Ascending aorta (tissue), 2 donors: ENCODE results near the gene TBCB. TPM values are rescaled to one million over a fixed set of nuclear protein-coding genes. Genes with fewer than 3 reads are reported as not detected.

ENCODE experiments used
- DNase-seq, 2 donors: peaks; one replicate each; pipeline ENCODE4 v3.0.0-alpha.2; 2019; ENCODE audit warnings: low spot score in 2 of 2
- H3K27ac ChIP-seq, 2 donors: fragments of 200-600 bp; sonication (generic); one replicate each; pipeline ENCODE4 v1.5.1; 2016 to 2017; ENCODE audit warnings: mild to moderate bottlenecking in 1 of 2
- H3K27me3 ChIP-seq: fragments of 200-600 bp; sonication (generic); one replicate; pipeline ENCODE4 v1.5.1; 2017
- H3K36me3 ChIP-seq, 2 donors: fragments of 200-600 bp; sonication (generic); one replicate each; pipeline ENCODE4 v1.5.1; 2016
- H3K4me1 ChIP-seq, 2 donors: fragments of 200-600 bp; sonication (generic); one replicate each; pipeline ENCODE4 v1.5.1; 2016 to 2017; ENCODE audit warnings: mild to moderate bottlenecking in 1 of 2
- H3K4me3 ChIP-seq, 2 donors: fragments of 200-600 bp; sonication (generic); one replicate each; pipeline ENCODE4 v1.5.1; 2016 to 2017; ENCODE audit warnings: mild to moderate bottlenecking in 1 of 2
- H3K9me3 ChIP-seq, 2 donors: fragments of 200-600 bp; sonication (generic); one replicate each; pipeline ENCODE4 v1.5.1; 2016
- CTCF ChIP-seq, 3 experiments: fragments of 200-600 bp in 2 of 3; fragments of 450-650 bp in 1 of 3; sonication (generic) in 2 of 3; IDR thresholded peaks; one replicate each; pipeline ENCODE4 v1.5.1; 2016 to 2019; ENCODE audit warnings: antibody characterized with exemption in 3 of 3, mild to moderate bottlenecking in 1 of 3, moderate library complexity in 1 of 3
- intact Hi-C: fragments of 100-400 bp; cut with DNase I; formaldehyde crosslinking; loops from one replicate; pipeline ENCODE4 v1.15.1; 2023
- total RNA-seq: library from RNA; depleted of rRNA; stranded (reverse); fragments of >200 nt; gene quantifications from one replicate; pipeline ENCODE4 v1.1.0, GENCODE V29; 2016

TBCB gene
- total RNA-seq, 1 donor from 2014 or later: 129 TPM

DNA sequence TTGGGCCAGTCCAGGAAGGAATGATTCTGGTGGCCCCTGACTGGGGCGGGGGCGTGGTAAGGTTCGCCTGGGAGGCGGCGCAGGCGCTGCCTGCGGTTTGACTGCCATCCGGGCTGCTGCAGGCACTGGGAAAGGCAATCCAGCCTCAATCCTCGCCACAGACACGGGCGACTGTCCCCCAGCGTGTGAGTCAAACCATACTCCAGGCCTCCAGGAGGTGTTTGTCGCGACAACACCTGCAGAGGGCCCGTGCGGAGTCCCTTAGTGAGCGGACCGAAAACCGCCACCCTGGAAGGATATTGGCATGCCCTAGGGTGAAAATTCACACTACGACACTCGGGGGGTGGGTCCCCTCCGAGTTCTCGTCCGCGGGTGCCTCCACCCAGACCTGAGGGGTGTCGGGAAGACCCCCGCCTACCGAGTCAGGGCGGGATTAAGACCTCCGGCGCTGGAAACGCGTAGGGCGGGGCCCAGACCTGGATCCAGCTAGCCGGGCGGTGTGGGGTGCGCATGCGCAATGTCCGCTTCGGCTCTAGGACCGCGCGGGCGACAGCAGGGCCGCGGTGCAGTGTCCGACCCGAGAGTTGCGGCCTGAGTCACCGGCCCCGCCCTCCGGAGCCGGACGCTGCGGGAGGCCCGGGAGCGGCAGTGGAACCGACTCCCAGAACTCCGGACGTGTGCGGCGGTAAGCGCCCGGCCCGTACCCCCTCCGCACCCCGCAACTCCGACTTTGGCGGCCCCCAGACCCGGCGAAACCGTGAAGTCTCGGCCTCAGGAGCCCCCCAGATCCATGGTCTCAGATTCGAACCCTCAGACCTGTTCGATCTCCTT, 24.4 kb downstream of the TBCB start, which contains the start of gene CAPNS1:
Gene CAPNS1 (plus strand): TSS at position 594 of the 831 bp plus-strand sequence. CDS start 946 bp downstream, outside the sequence.
- no peaks in the 10 kb centered on the region for H3K27me3 ChIP-seq
- peak in 1 of 3 experiments; percentile 11 for TF ChIP-seq CTCF (IDR thresholded peaks at IDR 0.05)
- H3K36me3 ChIP-seq: peaks cover 27 to 28% of the 10 kb centered on the region in 2 donors
- no peaks in the 10 kb centered on the region for H3K9me3 ChIP-seq
- peak within 1 kb of the TSS; percentile 80 to 82 for H3K4me3 ChIP-seq
- peak within 1 kb of the TSS; percentile 96 to 97 for H3K27ac ChIP-seq
- H3K4me1 ChIP-seq: peaks cover 6 to 19% of the 10 kb centered on the region in 2 donors
- intact Hi-C loops: loop anchor here (1.0 kb wide), 2 partner anchors 11 to 12 kb away; no protein-coding TSS in a partner anchor
- DNase-seq: peak; percentile 85 to 99

DNA sequence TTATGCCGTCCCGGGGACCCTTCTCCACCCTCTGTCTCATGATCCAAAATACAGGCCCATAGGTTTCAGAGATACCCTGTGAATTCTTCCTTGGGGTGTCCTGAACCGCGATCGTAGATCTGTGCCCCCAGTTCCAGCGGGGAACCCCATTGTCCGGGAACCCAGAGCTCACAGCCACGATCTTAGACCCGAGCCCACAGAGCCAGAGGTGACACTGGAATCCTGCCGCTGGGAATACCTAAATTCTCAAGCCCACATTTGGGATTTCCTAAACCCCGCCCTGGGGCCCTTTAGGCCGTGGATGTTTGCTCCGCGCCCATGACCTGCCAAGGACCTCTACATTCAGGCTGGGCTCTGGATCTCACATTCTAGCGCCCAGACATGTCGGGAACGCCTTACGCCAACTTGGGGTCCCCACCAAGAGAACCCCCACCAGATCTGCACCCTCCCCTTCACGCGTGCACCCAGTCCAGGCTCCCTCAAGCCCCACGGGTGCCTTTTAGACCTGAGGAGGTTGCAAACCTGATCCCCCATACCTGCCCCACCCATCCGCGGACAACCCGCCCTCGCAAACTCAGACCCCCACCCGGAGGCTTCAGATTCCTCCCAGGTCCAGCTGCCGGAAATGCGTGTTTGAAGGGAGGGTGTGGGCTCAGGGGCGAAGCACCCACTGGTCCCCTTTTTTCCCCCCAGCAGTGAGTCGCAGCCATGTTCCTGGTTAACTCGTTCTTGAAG, 25.2 kb downstream of the TBCB start:
- peak overlapping the region; percentile 80 to 82 for H3K4me3 ChIP-seq
- TF ChIP-seq CTCF (IDR thresholded peaks at IDR 0.05): no peak
- H3K27ac ChIP-seq: peak overlapping the region; percentile 96 to 97
- intact Hi-C loops: loop anchor here (1.0 kb wide), 3 partner anchors 11 to 74 kb away; partner anchors contain the start of genes TBCB and ZNF565
- H3K27me3 ChIP-seq: no peaks in the 10 kb centered on the region
- H3K36me3 ChIP-seq: peaks cover 34 to 35% of the 10 kb centered on the region in 2 donors
- peak in 1 of 2 donors; percentile 73 for DNase-seq
- peaks cover 6 to 19% of the 10 kb centered on the region in 2 donors for H3K4me1 ChIP-seq
- H3K9me3 ChIP-seq: no peaks in the 10 kb centered on the region

DNA sequence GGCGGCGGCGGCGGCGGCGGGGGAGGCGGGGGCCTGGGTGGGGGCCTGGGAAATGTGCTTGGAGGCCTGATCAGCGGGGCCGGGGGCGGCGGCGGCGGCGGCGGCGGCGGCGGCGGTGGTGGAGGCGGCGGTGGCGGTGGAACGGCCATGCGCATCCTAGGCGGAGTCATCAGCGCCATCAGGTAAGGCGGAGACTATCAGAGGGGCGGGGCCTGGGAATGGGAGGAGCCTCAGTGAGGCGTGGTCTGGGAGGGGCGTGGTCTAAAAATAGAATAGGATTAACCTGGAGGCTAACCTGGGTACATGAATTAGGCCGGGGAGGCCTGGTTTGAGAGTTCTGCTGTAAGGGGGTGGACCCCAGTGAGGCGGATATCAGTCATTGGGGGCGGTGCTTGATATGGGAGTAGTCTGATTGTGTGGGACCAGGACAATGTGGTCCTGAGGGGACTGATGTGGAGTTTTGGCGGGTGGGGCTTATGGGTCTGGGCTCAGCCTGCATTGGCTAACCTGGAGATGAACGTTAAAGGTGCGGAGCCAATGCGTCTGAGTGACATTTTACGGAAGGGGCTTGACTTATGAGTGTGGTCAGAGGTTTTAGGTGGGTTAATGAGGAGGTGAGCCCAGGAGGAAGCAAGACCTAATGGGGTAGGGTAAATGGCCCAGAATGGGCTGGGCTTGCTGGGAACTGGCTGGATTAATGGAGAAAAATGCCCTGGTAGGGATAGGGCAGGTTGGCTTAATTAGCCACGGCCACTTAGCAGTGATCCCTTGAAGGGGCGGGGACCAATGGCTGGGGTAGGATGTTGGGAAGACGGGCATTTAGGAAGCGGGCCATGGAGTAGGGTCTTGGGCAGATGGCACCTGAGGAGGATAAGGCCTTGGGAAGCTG, 26.0 kb downstream of the TBCB start:
- intact Hi-C loops: loop anchor here (1.0 kb wide), 2 partner anchors 26 to 73 kb away; partner anchors contain the start of genes TBCB and ZNF565
- peak overlapping the region; percentile 80 to 82 for H3K4me3 ChIP-seq
- TF ChIP-seq CTCF (IDR thresholded peaks at IDR 0.05): no peak

GRCh38 chr19:36142046-36142445, 26.8 kb downstream of the TBCB start:
- Histone ChIP-seq H3K27ac (peak overlapping the region; percentile 96 to 97), H3K4me1 (peaks cover 6 to 10% of the 10 kb centered on the region in 2 donors), H3K27me3 (no peaks in the 10 kb centered on the region), H3K9me3 (no peaks in the 10 kb centered on the region), H3K4me3 (peak overlapping the region in 1 of 2 donors; percentile 82), H3K36me3 (peaks cover 50% of the 10 kb centered on the region in 2 donors)
- no peak for TF ChIP-seq CTCF (IDR thresholded peaks at IDR 0.05)
- intact Hi-C loops: no loop called here
- no peak for DNase-seq

More for the DNA sequence above, 26.0 kb downstream of the TBCB start:
- H3K9me3 ChIP-seq: no peaks in the 10 kb centered on the region
- peaks cover 43% of the 10 kb centered on the region in 2 donors for H3K36me3 ChIP-seq
- peak overlapping the region; percentile 96 to 97 for H3K27ac ChIP-seq
- DNase-seq: peak; percentile 64 to 95
- no peaks in the 10 kb centered on the region for H3K27me3 ChIP-seq
- H3K4me1 ChIP-seq: peaks cover 6 to 16% of the 10 kb centered on the region in 2 donors

DNA sequence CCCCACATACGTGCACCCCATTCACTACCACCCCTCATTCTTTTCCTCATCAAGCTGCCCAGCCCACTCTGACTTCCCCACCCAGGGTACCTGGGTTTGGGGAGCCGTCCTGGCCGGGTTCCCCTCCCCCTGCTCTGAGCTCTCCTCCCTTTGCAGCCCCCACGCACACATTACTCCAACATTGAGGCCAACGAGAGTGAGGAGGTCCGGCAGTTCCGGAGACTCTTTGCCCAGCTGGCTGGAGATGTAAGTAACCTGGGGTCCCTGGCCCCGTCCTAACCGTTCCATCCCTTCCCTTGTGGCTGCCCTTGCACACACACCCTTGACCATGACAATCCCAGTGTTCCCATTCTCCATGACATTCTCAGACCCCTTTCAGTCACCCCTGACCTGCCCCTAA, 27.2 kb downstream of the TBCB start:
- TF ChIP-seq CTCF (IDR thresholded peaks at IDR 0.05): no peak
- H3K9me3 ChIP-seq: no peaks in the 10 kb centered on the region
- intact Hi-C loops: no loop called here
- peaks cover 55% of the 10 kb centered on the region in 2 donors for H3K36me3 ChIP-seq
- H3K27ac ChIP-seq: peak overlapping the region; percentile 96 to 97
- H3K4me3 ChIP-seq: no peak overlapping the region
- H3K27me3 ChIP-seq: no peaks in the 10 kb centered on the region
- no peak for DNase-seq
- H3K4me1 ChIP-seq: peaks cover 6 to 10% of the 10 kb centered on the region in 2 donors
